HepG2 (cell line): Measurements from ENCODE around the gene BCAS3. TPM values are rescaled to one million over a fixed set of nuclear protein-coding genes. Genes with fewer than 3 reads are reported as not detected.

Experiments used
- ATF7-NPFF ChIP-seq: sonication (generic); formaldehyde crosslinking; IDR thresholded peaks from 2 replicates; pipeline ENCODE4 v1.8.1; 2023; ENCODE audit warnings: mild to moderate bottlenecking, low read depth, missing genetic modification reagents, moderate library complexity
- DNMT3B ChIP-seq: conservative IDR thresholded peaks from 2 replicates; pipeline ENCODE4 v1.6.1; 2016; ENCODE audit warnings: missing biosample characterization, control low read depth
- KDM6A ChIP-seq: IDR thresholded peaks from 2 replicates; pipeline ENCODE4 v1.6.1; 2016; ENCODE audit warnings: low read depth
- KMT2B ChIP-seq: IDR thresholded peaks from 2 replicates; pipeline ENCODE4 v1.6.1; 2016; ENCODE audit warnings: missing genetic modification reagents, missing compliant biosample characterization
- NCOA2 ChIP-seq: sonication (generic); formaldehyde crosslinking; IDR thresholded peaks from 2 replicates; pipeline ENCODE4 v1.8.0; 2022; ENCODE audit warnings: inconsistent platforms
- NRL ChIP-seq: sonication (generic); formaldehyde crosslinking; IDR thresholded peaks from 2 replicates; pipeline ENCODE4 v1.5.0; 2020; ENCODE audit warnings: missing genetic modification reagents, mild to moderate bottlenecking, moderate library complexity, borderline replicate concordance
- RAD51 ChIP-seq: fragments of 450-650 bp; IDR thresholded peaks from 2 replicates; pipeline ENCODE4 v1.6.1; 2016; ENCODE audit warnings: borderline replicate concordance
- ZNF451 ChIP-seq: sonication (generic); formaldehyde crosslinking; IDR thresholded peaks from 2 replicates; pipeline ENCODE4 v1.5.0; 2020; ENCODE audit warnings: mild to moderate bottlenecking, missing genetic modification reagents
- ZNF567 ChIP-seq: sonication (generic); formaldehyde crosslinking; IDR thresholded peaks from 2 replicates; pipeline ENCODE4 v1.8.1; 2023; ENCODE audit warnings: mild to moderate bottlenecking, missing genetic modification reagents, borderline replicate concordance
- ZSCAN20 ChIP-seq: sonication (generic); formaldehyde crosslinking; IDR thresholded peaks from 2 replicates; pipeline ENCODE4 v1.4.0; 2020; ENCODE audit warnings: missing genetic modification reagents, mild to moderate bottlenecking, borderline replicate concordance
- polyA plus RNA-seq, 8 experiments: library from polyadenylated mRNA; depleted of rRNA in 3 of 8; stranded (reverse) in 7 of 8; unstranded in 1 of 8; fragments of >200 nt; fragmentation: Illumina TruSeq in 4 of 8; extraction: Trizol in 4 of 8; gene quantifications; 2 replicates each; pipeline versions ENCODE4 v1.2.1 to v1.2.3, GENCODE V29; 2011 to 2016; ENCODE audit warnings: low read depth in 4 of 8, missing spikeins in 1 of 8, mixed read lengths in 1 of 8; ENCODE audit not compliant: insufficient read depth in 1 of 8
- total RNA-seq, 5 experiments: library from RNA; depleted of rRNA; stranded (reverse); fragments of >200 nt; fragmentation: Illumina TruSeq; extraction: Trizol; gene quantifications; 2 replicates each; pipeline ENCODE4 v1.2.3, GENCODE V29; 2016; ENCODE audit warnings: low read depth in 1 of 5
- TF ChIP-seq, protein P1 (sequence below), 2 experiments: fragments of 450-650 bp in 1 of 2; sonication (generic) in 1 of 2; formaldehyde crosslinking in 1 of 2; IDR thresholded peaks; 2 replicates each; pipeline versions ENCODE4 v1.6.1 to v1.8.0; 2016 to 2022; ENCODE audit warnings: antibody characterized with exemption in 1 of 2, mild to moderate bottlenecking in 1 of 2, missing genetic modification reagents in 1 of 2
- TF ChIP-seq, protein P2 (sequence below): IDR thresholded peaks from 2 replicates; pipeline ENCODE4 v1.6.1; 2012; ENCODE audit warnings: inconsistent platforms
- TF ChIP-seq, protein P3 (sequence below): sonication (generic); formaldehyde crosslinking; IDR thresholded peaks from 2 replicates; pipeline ENCODE4 v1.4.0; 2020; ENCODE audit warnings: mild to moderate bottlenecking, missing genetic modification reagents
- TF ChIP-seq, protein P4 (sequence below): sonication (generic); formaldehyde crosslinking; IDR thresholded peaks from 2 replicates; pipeline ENCODE4 v1.5.1; 2020; ENCODE audit warnings: mild to moderate bottlenecking, missing genetic modification reagents, moderate library complexity
- TF ChIP-seq, protein P5 (sequence below): sonication (generic); formaldehyde crosslinking; IDR thresholded peaks from 2 replicates; pipeline ENCODE4 v1.4.0; 2020; ENCODE audit warnings: missing genetic modification reagents

The BCAS3 gene
- total and polyA plus RNA-seq, 2 of the 13 experiments (the other 11 are each of a cell fraction or from before 2014, with no cell fraction given) = 10.7 to 11.2 TPM

DNA sequence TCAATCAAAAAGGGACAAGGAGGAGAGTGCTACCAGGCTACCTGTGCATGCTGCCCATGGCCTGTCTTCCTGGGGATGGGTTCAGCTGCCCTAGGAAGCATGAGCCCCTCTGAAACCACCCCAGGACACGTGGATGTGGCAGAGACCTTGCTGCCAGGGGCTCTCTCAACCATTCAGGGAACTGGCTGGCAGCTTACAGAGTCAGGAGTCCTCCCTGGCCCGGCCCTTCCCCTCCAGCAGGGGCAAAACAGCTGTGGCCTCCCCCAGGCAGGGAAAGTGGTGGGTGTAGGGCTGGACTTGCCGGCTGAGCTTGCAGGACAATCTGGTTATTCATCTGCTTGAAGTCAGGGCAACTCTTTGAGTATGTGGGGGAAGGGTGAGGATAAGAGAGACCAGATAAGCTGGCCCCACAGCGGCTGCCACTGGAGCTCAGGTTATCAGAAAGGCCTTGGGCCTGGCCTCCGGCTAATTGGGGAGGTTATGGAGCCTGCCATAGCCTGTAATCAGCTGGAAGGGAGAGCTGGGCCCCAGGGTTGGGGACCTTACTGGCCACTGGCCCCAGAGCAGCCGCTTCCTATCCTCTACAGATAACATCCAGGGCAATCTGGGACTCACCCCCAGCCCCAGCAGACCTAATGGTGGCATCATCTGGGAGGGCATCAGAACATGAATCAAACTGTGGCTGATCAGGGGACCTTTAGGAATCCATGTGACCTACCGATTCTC lies 716.4 kb downstream of the BCAS3 start (continued):
- TF ChIP-seq, protein P1, sequence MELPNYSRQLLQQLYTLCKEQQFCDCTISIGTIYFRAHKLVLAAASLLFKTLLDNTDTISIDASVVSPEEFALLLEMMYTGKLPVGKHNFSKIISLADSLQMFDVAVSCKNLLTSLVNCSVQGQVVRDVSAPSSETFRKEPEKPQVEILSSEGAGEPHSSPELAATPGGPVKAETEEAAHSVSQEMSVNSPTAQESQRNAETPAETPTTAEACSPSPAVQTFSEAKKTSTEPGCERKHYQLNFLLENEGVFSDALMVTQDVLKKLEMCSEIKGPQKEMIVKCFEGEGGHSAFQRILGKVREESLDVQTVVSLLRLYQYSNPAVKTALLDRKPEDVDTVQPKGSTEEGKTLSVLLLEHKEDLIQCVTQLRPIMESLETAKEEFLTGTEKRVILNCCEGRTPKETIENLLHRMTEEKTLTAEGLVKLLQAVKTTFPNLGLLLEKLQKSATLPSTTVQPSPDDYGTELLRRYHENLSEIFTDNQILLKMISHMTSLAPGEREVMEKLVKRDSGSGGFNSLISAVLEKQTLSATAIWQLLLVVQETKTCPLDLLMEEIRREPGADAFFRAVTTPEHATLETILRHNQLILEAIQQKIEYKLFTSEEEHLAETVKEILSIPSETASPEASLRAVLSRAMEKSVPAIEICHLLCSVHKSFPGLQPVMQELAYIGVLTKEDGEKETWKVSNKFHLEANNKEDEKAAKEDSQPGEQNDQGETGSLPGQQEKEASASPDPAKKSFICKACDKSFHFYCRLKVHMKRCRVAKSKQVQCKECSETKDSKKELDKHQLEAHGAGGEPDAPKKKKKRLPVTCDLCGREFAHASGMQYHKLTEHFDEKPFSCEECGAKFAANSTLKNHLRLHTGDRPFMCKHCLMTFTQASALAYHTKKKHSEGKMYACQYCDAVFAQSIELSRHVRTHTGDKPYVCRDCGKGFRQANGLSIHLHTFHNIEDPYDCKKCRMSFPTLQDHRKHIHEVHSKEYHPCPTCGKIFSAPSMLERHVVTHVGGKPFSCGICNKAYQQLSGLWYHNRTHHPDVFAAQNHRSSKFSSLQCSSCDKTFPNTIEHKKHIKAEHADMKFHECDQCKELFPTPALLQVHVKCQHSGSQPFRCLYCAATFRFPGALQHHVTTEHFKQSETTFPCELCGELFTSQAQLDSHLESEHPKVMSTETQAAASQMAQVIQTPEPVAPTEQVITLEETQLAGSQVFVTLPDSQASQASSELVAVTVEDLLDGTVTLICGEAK (IDR thresholded peaks at IDR 0.05) = no peak
- TF ChIP-seq, protein P1 (CRISPR knock-in tag; IDR thresholded peaks at IDR 0.05) = peak; percentile 57; the same call in 1 of the 2 replicates
- TF ChIP-seq NRL (CRISPR knock-in tag) (peak; percentile 88; the same call in 1 of the 2 replicates), RAD51 (no peak), ZNF567 (CRISPR knock-in tag) (no peak; the same call in 1 of the 2 replicates), ZSCAN20 (CRISPR knock-in tag) (no peak), NCOA2 (CRISPR knock-in tag) (peak; percentile 82), ATF7-NPFF (CRISPR knock-in tag) (peak; percentile 80), ZNF451 (CRISPR knock-in tag) (peak; percentile 57; the same call in 1 of the 2 replicates), KDM6A (CRISPR knock-in tag) (peak; percentile 54), DNMT3B (CRISPR knock-in tag) (no peak), KMT2B (CRISPR knock-in tag) (peak; percentile 71; the same call in 1 of the 2 replicates)
- TF ChIP-seq, protein P2, sequence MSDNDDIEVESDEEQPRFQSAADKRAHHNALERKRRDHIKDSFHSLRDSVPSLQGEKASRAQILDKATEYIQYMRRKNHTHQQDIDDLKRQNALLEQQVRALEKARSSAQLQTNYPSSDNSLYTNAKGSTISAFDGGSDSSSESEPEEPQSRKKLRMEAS = peak; percentile 15; the same call in 1 of the 2 replicates
- TF ChIP-seq, protein P3, sequence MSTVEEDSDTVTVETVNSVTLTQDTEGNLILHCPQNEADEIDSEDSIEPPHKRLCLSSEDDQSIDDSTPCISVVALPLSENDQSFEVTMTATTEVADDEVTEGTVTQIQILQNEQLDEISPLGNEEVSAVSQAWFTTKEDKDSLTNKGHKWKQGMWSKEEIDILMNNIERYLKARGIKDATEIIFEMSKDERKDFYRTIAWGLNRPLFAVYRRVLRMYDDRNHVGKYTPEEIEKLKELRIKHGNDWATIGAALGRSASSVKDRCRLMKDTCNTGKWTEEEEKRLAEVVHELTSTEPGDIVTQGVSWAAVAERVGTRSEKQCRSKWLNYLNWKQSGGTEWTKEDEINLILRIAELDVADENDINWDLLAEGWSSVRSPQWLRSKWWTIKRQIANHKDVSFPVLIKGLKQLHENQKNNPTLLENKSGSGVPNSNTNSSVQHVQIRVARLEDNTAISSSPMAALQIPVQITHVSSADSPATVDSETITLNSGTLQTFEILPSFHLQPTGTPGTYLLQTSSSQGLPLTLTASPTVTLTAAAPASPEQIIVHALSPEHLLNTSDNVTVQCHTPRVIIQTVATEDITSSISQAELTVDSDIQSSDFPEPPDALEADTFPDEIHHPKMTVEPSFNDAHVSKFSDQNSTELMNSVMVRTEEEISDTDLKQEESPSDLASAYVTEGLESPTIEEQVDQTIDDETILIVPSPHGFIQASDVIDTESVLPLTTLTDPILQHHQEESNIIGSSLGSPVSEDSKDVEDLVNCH = 0 out of 2 replicates have a peak, but pooled peaks have one; percentile 27
- TF ChIP-seq, protein P4, sequence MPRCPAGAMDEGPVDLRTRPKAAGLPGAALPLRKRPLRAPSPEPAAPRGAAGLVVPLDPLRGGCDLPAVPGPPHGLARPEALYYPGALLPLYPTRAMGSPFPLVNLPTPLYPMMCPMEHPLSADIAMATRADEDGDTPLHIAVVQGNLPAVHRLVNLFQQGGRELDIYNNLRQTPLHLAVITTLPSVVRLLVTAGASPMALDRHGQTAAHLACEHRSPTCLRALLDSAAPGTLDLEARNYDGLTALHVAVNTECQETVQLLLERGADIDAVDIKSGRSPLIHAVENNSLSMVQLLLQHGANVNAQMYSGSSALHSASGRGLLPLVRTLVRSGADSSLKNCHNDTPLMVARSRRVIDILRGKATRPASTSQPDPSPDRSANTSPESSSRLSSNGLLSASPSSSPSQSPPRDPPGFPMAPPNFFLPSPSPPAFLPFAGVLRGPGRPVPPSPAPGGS (CRISPR knock-in tag) = no peak; the same call in 1 of the 2 replicates
- TF ChIP-seq, protein P5, sequence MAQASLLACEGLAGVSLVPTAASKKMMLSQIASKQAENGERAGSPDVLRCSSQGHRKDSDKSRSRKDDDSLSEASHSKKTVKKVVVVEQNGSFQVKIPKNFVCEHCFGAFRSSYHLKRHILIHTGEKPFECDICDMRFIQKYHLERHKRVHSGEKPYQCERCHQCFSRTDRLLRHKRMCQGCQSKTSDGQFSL = peak; percentile 80; the same call in 1 of the 2 replicates
